ENCODE results near the gene AP3D1.
"Not testable (repeated sequence)": the region's sequence is repeated elsewhere in the genome, so short reads cannot be mapped to it uniquely, and the experiment has no call there.

Gene AP3D1

DNA sequence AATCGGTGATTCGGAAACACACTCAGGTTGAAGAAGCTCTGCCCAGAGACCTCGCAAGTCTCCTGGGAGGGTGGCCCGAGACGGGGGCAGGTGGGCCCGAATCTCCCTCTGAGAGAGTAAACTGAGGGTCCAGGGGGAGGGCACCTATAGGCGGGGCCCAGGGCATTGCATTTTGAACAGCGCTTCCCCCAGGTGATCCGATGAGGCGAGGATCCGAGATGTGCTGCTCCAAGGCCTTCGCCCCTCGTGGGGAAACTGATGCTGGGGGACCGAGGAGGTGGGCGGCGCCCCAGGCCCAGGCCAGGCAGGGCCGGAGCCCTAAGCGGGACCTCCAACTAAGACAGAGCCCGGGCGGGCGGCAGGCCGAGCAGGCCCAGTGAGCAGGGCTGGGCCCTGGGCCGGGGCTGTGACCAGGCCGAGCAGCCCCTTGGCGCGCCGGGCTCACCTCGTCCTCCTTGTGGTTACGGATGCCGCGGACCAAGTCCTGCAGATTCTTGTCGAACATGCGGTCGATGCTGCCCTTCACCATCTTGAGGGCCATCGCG is 500 bp downstream of the AP3D1 start:
- no peak for DNase-seq (ENCODE audit: low read depth)

DNA sequence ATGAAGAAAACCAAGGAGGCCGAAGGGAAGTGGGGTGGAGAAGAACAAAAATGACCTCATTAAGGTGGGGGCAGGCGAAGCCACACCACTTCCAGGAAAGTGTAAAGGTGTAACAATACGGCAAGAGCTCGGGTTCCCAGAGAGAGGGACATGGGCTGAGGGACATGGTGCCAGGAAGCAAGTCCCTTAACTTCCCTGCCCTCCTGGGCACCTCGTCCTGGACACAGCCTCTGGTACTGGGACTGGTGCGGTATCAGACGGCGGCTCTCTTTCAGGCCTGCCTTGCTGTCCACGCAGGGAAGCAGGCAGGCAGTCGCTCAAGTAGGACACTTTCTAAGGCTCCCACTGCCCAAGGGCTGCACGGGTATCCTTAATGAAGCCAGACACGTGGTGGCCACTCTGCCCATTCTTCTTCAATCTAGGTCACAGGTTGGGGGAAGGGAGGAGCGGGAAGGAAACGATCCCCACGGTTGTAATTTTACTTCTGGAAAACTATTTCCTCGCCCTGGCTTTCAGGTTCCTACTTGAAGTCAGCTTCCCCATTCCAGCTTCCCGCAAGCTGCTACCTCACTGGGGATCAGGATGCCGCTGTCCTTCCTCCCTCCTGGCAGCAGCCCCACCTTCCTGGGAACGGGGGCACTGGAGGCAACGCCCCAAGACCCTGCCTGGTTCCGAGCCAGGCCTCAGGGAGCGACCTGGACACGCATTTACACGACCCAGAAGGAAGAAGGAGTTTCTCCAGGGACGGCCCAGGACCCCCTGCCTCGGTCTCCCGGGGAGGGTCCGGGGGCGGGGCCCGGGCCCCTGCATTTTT is 1.2 kb downstream of the AP3D1 start:
- no peak for DNase-seq (ENCODE audit: low read depth)

DNA sequence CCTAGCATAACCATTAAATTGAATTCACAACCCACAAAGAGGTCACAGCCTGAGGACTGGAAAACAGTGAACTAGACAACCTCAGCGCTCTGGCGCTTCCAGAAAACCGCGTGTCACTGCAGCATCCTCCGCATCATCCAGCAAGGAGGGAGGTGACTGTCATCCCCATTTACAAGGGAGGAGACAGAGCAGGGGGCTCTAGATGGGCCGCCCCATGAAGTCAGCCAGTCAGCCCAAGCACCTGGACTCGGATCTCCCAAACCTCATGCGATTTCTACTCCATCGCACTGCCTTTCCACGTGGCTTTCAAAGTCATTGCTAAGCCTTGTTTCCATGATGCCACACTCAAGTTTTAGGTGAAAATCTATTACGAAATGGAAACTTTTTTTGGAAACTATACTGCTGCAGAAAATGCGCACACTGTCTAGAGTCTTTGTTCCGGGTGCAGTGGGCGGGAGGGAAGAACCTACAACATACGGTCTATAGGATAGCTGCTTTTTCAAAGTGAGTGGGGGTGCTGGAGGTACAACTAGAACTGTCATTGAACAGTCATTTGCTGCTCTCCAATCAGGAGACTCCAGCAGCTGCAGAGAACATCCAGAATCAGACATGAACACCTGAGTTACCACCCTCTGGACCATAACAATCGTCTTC is 2.8 kb downstream of the AP3D1 start:
- no peak for DNase-seq (ENCODE audit: low read depth)

DNA sequence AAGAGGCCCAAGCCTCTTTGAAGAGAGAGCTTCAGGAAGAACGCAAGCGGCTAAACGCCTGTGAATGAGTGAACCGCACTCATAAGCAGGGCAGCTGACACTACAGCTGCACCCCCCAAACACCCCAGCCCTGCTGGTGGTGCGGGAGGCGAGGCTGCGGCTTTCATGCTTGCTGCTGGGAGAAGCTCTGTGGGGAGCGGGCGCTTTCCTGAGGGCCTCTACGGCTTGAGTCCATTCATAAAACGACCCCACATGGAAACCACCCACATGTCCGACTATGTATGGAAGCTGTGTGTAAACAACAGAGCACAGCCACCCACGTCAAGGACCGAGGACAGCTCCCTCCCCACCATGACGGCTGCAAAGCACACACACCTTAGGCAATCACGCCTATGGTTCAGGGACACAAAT is 5.5 kb downstream of the AP3D1 start:
- DNase-seq (ENCODE audit: low read depth), result no peak

DNA sequence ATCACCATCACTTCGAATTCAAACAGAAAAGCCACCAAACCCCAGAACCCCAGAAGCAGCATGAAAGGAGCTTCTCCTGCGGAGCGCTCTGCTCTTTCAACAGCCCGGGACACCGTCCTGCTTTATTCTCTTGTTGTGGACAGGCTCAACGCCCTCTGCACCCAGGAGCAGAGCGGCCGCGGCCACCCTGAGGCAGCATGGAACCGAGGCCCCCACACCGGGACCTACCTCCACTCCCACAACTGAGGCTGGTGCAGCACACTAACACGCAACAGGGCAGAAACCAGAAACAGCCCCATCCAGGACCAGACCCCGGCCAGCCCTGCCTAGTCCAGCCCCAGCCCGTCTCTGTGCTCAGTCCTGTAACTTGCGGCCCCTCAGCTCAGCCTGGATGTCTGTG is 7.2 kb downstream of the AP3D1 start:
- no peak for DNase-seq (ENCODE audit: low read depth)

DNA sequence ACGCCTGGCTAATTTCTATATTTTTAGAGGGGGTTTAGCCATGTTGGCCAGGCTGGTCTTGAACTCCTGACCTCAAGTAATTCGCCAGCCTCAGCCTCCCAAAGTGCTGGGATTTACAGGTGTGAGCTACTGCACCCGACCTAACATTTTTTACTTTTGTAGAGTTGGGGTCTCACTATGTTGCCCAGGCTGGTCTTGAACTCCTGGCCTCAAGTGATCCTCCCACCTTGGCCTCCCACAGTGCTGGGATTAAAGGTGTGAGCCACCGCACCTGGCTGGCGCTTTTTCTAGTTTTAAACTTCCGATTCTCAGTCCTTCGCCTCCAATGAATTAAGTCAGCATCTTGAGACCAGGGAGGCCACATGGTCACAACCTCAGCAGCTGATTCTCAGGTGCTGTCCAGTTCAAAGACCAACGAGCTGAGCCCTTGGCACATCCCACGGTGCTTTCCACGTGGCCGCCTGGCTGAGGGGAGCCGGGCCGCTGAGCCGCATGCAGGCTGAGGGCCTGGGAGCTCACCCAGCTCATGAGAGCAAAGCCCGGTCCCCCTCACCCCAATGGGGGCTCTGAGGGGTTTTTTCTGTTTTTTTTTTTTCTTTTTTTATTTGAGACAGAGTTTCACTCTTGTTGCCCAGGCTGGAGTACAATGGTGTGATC is 9.1 kb downstream of the AP3D1 start:
- DNase-seq (ENCODE audit: low read depth), result no peak

DNA sequence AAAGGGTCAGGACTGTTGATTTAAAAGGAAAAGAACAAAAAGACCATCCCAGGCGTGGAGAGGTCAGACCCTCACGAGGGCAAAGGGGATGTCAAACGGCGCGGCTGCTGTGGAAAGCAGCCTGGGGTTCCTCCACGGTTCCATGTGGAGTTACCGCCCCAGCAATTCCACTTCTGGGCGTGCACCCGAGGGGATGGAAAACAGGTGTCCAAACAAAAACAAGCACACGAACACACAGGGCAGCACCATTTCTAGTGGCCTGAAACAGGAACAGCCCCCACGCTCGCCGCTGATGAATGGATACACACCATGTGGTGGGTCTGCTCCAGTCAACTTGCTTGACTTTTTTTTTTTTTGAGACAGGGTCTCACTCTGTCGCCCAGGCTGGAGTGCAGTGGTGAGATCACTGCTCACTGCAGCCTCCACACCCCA is 11.2 kb downstream of the AP3D1 start:
- no peak for DNase-seq (ENCODE audit: low read depth)

DNA sequence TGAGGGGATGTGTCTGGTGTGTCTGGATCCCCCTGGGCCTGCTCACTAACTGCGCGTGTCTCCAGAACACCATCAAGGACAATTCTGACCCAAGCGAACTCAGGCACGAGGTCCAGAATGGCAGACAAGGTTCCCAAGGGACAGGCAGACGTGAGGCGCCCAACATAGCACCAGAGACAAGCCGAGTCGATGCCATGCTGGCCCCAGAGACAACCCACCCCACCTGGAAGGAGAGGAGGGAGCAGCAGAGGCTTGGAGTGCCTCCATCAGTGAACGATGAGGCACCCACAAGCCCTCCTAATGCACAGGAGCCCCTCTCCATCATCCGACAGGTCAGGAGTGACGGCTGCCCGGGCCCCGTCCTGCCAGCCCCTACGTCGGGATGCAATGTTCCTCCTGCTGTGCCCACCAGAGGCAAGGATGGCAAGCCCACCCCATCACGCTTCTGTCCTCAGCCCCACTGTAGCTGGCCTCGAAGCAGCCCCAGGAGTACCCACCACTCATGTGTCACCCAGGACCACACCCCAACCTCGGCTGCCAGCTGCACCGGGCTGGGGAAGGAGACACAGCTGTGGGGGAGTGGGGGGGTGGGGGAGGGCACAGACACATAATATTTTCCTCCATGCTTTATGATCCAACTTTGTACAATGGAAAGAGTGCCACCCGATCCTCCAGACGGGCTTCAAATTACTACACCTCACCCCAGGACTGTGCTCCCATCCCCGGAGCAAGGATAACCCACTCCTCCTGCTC is 11.8 kb downstream of the AP3D1 start:
- no peak for DNase-seq (ENCODE audit: low read depth)

DNA sequence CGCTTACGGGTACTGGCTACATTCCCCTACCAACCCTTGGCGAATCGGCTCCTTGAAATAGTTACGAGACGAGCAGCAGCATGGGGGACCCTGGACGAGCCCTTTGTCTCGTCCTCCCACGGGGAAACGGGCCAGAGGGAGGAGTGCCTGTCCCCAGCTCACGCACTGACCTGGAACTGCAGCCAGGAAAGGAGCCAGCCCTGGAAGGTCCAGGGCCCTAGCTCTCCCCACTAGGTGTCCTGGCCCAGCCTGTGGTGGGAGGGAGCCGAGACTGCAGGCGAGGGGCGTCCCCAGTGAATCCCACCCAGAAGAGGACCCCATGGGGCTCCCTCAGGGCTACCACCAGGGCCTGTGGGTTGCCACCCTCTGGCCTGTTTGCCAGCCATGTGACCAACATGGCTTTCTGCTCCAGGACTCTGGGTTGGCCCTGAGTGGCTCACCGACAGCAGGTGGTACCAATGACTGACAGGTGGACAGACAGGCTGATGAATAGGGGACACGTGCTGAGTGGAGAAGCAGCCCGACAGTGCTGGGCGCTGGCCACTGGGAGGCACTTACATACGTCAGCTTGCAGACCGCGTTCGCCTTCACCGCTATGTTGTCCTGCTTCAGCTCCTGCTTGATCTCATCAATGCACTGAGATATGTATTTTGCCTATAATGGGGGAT is 13.2 kb downstream of the AP3D1 start:
- DNase-seq (ENCODE audit: low read depth), result no peak

DNA sequence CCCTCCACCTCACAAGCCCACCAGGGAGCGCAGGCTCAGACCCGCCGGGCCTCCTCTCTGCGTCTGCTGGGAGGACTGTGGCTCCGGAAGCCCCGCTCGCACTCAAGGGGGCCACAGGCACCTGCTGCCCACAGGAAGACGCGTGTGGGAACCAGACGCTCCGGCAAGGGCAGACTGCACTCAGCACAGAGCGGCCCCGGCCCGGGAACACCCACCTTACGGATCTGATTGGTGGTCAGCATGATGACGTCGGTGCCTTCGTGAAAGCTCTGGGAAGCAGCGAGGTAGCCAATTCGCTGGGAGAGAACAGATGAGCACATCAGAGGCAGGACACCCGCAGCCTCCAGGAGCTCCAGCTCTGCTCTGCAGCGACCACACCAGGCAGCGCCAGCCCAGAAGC is 14.6 kb downstream of the AP3D1 start:
- no peak for DNase-seq (ENCODE audit: low read depth)

DNA sequence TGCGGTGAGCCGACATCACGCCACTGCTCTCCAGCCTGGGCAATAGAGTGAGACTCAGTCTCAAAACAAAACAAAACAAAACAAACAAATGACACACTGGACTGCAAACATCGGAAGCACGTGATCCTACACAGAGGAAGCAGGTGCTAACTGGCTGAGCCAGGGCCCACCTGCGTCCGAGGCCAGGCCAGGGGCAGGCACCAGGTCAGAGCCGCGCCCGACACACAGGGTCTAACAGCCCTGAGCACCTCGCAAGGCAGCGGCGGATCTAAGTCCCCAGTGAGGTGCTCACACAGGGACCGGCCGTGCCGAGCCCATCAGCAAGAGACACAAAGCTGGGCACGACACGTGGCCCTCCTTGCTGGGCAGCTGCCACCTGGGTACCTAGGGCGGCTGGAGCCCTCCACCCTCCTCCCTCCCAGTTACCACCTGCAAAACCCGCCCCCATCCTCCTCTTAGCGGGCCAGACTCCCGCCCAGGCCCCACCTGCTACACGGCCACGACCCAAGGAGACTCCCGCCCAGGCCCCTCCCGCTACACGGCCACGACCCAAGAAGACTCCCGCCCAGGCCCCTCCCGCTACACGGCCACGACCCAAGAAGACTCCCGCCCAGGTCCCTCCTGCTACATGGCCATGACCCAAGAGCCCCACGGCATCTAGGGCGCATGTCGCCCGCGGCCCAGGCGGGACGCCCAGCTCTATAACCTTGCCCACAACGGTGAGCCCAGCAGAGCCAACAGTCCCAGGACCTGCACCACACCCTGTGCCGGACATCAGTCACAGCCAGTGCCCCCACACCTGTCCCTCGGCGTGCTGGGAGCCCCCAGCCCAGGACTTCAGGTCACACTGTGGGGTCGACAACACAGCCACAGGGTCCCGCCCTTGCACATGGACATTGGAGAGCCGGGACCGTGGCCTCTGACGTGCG is 15.6 kb downstream of the AP3D1 start:
- DNase-seq (ENCODE audit: low read depth), result no peak

DNA sequence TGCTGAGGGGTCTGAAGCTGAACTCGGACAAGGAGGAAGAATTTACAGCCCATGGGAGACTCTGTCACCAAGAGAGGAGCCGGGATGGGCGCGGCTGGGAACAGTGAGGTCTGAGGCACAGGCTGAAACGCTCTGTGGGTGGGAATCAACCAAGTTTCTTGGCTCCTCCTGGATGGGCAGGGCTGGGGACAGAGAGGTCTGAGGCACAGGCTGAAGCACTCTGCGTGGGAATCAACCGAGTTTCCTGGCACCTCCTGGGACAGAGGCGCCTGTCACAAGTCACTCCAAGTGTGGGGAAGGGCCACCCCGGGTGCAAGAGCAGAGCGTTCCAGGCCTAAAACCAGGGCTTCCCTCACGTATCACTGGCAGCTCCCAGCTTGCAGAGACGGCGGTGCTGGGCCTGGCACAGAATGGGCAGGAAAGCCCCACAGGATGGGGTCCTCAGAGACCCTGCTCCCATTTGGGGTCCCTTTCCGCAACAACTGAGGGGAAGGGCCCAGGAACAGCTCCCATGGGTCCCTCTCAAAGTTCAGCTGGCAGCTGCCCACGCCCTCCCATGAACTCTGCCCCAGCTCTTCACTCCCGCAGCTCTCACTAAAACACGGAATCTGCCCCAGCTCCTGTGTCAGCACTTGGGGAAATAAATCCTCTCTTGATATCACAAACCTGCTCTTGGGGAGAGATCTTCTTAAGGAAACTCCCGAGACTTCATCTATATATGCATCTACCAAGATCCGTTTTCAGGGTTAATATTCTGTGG is 18.5 kb downstream of the AP3D1 start:
- DNase-seq (ENCODE audit: low read depth), result no peak

DNA sequence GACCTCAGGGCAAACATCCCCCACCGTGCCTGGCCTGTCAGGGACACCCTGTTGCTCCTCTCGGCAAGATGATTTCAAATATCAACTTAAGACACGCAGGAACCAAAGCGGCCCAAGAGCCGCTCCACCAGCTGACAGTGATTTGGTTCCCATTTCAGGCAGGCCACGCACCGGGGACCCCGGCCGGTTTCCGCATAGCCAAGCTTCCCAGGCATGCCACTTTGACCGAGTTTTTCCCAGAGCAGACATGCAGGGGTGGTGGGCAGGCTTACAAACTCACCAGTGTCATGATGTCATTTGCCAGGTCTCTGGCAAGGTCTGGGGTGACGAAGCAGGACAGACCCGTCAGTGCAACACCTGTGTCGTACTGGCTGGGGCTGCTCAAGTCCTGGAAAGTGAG is 19.2 kb downstream of the AP3D1 start:
- DNase-seq (ENCODE audit: low read depth), result no peak

DNA sequence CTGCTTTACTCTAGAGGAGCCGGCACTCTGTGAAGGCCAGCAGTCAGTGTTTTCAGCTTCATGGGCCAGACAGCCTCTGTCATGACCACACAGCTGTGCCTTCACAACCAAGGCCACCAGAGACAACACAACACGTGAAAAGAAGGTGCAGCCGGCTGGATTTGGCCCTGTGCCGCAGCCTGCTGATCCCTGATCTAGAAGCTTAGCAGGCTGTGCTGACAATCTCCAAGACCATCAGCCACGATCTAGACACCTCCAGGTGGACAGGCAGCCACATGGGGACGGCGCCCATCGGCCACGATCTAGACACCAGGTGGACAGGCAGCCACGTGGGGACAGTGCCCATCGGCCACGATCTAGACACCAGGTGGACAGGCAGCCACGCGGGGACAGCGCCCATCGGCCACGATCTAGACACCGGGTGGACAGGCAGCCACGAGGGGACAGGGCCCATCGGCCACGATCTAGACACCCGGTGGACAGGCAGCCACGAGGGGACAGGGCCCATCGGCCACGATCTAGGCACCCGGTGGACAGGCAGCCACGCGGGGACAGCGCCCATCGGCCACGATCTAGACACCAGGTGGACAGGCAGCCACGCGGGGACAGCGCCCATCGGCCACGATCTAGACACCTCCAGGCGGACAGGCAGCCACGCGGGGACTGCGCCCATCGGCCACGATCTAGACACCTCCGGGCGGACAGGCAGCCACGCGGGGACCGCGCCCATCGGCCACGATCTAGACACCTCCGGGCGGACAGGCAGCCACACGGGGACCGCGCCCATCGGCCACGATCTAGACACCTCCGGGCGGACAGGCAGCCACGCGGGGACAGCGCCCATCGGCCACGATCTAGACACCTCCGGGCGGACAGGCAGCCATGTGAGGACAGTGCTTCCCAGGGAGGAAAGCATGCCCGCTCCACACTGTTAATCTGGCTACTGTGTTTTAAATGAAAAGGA is 20.1 kb downstream of the AP3D1 start:
- DNase-seq (ENCODE audit: low read depth), result not testable (repeated sequence)

DNA sequence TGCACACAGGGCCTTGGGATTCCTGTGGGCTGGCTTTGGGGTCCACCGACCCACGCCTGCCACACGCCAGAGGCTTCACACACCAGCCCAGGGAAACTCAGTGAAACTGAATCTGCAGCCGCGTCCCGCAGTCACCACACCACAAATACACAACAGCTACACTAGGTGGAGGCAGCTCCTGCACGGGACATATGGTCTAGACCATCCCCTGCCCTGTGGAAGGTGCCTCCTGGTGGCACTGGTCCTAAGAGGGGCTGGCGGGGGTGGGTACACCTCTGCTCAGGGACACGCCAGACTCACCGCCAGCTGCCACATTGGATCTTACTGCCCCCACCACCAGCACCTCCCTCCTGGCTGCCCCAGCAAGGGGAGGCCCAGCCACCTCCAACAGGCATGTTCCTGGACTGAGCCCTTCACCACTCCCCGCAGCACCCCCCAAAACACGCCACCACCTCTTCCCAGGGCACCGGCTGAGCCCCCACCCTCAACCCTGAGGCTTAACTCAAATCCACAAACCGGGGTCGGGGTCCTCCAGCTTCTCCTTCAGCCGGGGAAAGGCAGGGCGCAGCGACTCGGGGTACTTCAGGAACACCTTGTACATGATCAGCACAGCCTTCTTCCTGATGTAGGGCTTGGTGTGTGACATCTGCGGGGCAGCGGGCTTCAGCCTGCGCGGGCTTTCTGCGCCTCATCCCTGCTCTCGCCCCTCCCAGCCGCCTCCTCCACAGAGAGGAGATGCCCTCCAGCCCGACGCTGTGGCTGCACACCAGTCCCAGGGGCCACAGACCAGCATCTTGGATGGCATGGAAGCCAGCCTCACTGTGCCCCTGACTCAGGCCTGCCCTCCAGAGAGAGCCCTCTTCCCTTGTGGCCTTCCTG is 21.2 kb downstream of the AP3D1 start:
- DNase-seq (ENCODE audit: low read depth), result no peak

DNA sequence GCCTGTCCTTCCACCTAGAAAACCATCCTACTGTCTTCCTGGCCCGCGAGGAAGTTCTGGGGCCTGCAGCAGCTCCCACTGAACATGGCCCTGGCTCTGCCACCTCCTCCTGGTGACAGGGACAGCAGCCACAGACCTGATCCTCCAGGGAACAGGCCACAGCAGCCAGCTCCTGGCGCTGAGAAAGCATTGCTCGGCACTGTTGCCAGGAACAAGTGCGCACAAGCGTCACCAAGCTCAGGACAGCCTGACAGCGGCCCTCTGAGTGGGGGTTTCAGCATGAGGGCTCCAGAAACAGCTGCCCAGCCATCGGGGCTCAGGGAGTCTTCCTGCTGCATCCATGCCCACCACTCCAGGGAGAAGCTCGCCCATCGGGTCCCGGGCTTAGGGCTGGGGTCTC is 21.9 kb downstream of the AP3D1 start:
- DNase-seq (ENCODE audit: low read depth), result no peak

DNA sequence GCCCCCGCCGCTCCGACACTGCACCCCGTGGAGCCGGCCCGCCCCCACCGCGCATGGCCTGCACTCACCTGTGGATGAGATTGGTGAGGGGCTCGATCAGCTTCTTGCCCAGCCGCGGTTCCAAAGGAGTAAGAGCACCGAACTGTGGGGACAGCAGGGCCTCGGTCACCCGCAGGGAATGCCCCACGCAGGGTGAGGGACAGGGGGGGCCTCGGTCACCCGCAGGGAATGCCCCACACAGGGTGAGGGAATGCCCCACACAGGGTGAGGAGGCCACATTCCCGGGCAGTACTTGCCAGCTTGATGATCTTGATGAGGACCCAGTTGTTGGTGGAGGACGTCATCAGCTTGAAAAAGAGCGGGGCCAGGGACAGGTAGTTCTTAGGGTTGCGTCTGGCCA is 22.3 kb downstream of the AP3D1 start:
- no peak for DNase-seq (ENCODE audit: low read depth)

DNA sequence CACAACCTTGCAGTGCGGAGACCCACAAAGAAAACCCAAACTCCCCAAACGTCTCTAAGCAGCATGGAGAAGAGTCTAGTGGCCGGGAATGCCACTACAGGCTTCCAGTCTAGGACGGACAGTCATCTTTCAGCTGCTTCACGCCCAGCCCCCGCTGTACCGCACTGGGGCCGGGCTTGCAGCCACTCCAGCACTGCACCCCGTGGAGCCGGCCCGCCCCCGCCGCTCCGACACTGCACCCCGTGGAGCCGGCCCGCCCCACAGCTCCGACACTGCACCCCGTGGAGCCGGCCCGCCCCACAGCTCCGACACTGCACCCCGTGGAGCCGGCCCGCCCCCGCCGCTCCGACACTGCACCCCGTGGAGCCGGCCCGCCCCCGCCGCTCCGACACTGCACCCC is 23.1 kb downstream of the AP3D1 start:
- not testable (repeated sequence) for DNase-seq (ENCODE audit: low read depth)

Measured in activated T-cell treated with anti-CD3 and anti-CD28 coated beads for 24 hours (primary cell).